PC-9 (cell line): ENCODE measurements around the gene ARHGEF33.

Experiments
- EZH2 ChIP-seq: fragments of 200-600 bp; sonication (generic); IDR thresholded peaks from 2 replicates; pipeline ENCODE4 v1.8.0; 2017; ENCODE audit warnings: antibody characterized with exemption, low read depth
- TF ChIP-seq, protein P1 (sequence below): fragments of 200-600 bp; sonication (generic); conservative IDR thresholded peaks from 2 replicates; pipeline ENCODE4 v1.6.1; 2017; ENCODE audit warnings: mixed run types, antibody characterized with exemption, mild to moderate bottlenecking, moderate library complexity

DNA sequence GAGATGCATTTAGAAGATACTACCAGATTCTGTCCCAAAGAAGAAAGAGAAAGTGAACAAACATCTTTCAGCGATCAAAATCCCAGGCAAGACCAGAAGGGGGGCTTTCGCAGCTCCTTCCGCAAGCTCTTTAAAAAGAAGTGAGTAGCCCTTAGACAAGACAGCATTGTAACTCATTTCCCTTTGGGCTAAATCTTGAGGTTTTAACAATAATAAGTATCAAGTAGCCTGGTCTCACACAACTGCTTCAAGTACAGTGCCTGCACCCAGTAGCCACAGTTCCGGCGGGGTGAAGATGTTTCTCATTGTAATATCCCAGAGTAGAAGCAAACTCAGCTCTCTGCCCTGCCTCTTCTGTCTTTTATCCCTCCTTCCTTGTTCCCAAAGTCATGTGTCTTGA is 76.3 kb downstream of the ARHGEF33 start:
- no peak for TF ChIP-seq EZH2
- TF ChIP-seq, protein P1, sequence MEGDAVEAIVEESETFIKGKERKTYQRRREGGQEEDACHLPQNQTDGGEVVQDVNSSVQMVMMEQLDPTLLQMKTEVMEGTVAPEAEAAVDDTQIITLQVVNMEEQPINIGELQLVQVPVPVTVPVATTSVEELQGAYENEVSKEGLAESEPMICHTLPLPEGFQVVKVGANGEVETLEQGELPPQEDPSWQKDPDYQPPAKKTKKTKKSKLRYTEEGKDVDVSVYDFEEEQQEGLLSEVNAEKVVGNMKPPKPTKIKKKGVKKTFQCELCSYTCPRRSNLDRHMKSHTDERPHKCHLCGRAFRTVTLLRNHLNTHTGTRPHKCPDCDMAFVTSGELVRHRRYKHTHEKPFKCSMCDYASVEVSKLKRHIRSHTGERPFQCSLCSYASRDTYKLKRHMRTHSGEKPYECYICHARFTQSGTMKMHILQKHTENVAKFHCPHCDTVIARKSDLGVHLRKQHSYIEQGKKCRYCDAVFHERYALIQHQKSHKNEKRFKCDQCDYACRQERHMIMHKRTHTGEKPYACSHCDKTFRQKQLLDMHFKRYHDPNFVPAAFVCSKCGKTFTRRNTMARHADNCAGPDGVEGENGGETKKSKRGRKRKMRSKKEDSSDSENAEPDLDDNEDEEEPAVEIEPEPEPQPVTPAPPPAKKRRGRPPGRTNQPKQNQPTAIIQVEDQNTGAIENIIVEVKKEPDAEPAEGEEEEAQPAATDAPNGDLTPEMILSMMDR: no peak
